Adrenal gland (tissue), 5 donors: ENCODE data around the gene GABRR1.

Experiments
- POLR2A ChIP-seq, 2 donors: fragments of 450-650 bp; IDR thresholded peaks; one replicate each; pipeline ENCODE4 v1.6.1; 2017; ENCODE audit warnings: antibody characterized with exemption in 2 of 2, mild to moderate bottlenecking in 2 of 2, moderate library complexity in 1 of 2
- TF ChIP-seq, protein P1 (sequence below), 6 experiments: fragments of 450-650 bp in 4 of 6; fragments of 200-600 bp in 2 of 6; sonication (generic) in 1 of 6; IDR thresholded peaks; 1 replicate in 5 of 6; 2 replicates in 1 of 6; pipeline versions ENCODE4 v1.5.1 to v1.8.0; 2016 to 2021; ENCODE audit warnings: antibody characterized with exemption in 6 of 6, mild to moderate bottlenecking in 2 of 6, moderate library complexity in 1 of 6
- donor health status: DM: no; HTN: no; CAD: no.

DNA sequence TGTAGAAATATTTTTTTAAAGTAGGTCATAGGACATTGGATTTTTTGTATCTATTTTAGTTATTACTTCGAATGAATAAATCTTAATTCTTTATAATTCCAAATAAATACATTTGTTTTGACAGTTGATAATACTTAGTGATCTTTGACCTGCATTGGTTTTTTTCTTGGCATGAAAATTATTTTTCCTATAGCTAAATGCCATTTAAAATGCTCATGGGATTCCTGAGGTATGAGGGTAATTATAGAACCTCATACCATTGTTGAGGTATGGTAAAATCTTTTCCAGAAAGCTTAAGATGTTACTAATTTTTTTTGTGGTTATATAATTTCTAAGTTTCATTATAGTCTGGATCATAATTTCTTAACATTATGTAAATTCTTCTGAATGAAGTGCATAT is 63.0 kb downstream of the GABRR1 start:
- TF ChIP-seq, protein P1, sequence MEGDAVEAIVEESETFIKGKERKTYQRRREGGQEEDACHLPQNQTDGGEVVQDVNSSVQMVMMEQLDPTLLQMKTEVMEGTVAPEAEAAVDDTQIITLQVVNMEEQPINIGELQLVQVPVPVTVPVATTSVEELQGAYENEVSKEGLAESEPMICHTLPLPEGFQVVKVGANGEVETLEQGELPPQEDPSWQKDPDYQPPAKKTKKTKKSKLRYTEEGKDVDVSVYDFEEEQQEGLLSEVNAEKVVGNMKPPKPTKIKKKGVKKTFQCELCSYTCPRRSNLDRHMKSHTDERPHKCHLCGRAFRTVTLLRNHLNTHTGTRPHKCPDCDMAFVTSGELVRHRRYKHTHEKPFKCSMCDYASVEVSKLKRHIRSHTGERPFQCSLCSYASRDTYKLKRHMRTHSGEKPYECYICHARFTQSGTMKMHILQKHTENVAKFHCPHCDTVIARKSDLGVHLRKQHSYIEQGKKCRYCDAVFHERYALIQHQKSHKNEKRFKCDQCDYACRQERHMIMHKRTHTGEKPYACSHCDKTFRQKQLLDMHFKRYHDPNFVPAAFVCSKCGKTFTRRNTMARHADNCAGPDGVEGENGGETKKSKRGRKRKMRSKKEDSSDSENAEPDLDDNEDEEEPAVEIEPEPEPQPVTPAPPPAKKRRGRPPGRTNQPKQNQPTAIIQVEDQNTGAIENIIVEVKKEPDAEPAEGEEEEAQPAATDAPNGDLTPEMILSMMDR (IDR thresholded peaks at IDR 0.05): no peak
- no peak for TF ChIP-seq POLR2A (IDR thresholded peaks at IDR 0.05)
